GM12878 (cell line): ENCODE measurements around the gene MTTP. TPM values are rescaled to one million over a fixed set of nuclear protein-coding genes. Genes with fewer than 3 reads are reported as not detected.

Experiments
- ATAC-seq: fragments of 200-7000 bp; cut with Tn5 transposase; 3 replicates; pipeline ENCODE4 v1.9.1; 2020; ENCODE audit warnings: mild to moderate bottlenecking, moderate library complexity
- BruUV-seq: library from RNA; stranded (reverse); fragments of 400-500 nt; replicated peaks from 2 replicates; lab custom pipeline; 2021; lab: Mats Ljungman, UMichigan
- CTCF ChIA-PET: fragments of 300-600 bp; sonication (Branson Sonifier 250); formaldehyde crosslinking; extraction: SDS; loops from one replicate; lab custom pipeline; 2021; ENCODE audit warnings: inconsistent platforms; lab: Yijun Ruan, JAX
- POLR2A ChIA-PET: fragments of 350-600 bp; formaldehyde crosslinking; extraction: SDS; loops from one replicate; lab custom pipeline; 2021; ENCODE audit warnings: inconsistent platforms; lab: Charles Lee
- RAD21 ChIA-PET: fragments of 300-600 bp; sonication (Branson Sonifier 250); formaldehyde crosslinking; loops from one replicate; lab custom pipeline; 2023; ENCODE audit warnings: antibody characterized with exemption; ENCODE audit not compliant: unreplicated experiment; lab: Charles Lee
- SMC1A ChIA-PET: fragments of 300-600 bp; sonication (Branson Sonifier 250); formaldehyde crosslinking; loops from one replicate; lab custom pipeline; 2023; ENCODE audit not compliant: unreplicated experiment, uncharacterized antibody; lab: Charles Lee
- DNase-seq: peaks from one replicate; pipeline ENCODE4 v3.0.0-alpha.2; 2011; ENCODE audit warnings: low read depth, low spot score
- FAIRE-seq: peaks from 3 replicates; lab custom pipeline; 2011; peaks lifted over from hg19 to GRCh38; lab: Jason Lieb, UNC
- H2AFZ ChIP-seq: 2 replicates; pipeline ENCODE4 v1.6.0; 2011; ENCODE audit warnings: low read depth, low read length, control low read depth; ENCODE audit not compliant: control insufficient read depth
- H3K27ac ChIP-seq: 2 replicates; pipeline ENCODE4 v1.5.1; 2011; ENCODE audit warnings: control low read depth; ENCODE audit not compliant: control insufficient read depth, insufficient read depth
- H3K27me3 ChIP-seq, 2 experiments: replicated peaks in 1 of 2; 2 replicates each; pipeline versions ENCODE4 v1.6.0 to v1.6.1; 2011; ENCODE audit warnings: low read length in 1 of 2; ENCODE audit not compliant: control insufficient read depth in 2 of 2, insufficient read depth in 2 of 2
- H3K36me3 ChIP-seq, 2 experiments: 2 replicates each; pipeline ENCODE4 v1.5.1; 2011; ENCODE audit warnings: low read length in 1 of 2; ENCODE audit not compliant: control insufficient read depth in 2 of 2, insufficient read depth in 2 of 2
- H3K4me1 ChIP-seq: 2 replicates; pipeline ENCODE4 v1.6.1; 2011; ENCODE audit warnings: mild to moderate bottlenecking, low read length, moderate library complexity, mixed read lengths; ENCODE audit not compliant: control insufficient read depth, insufficient read depth
- H3K4me2 ChIP-seq: 2 replicates; pipeline ENCODE4 v1.6.0; 2011; ENCODE audit warnings: control low read depth; ENCODE audit not compliant: control insufficient read depth, insufficient read depth
- H3K4me3 ChIP-seq: fragments of 200-600 bp; sonication (generic); 2 replicates; pipeline ENCODE4 v1.5.1; 2016
- H3K79me2 ChIP-seq: 2 replicates; pipeline ENCODE4 v1.6.0; 2011; ENCODE audit warnings: low read length; ENCODE audit not compliant: control insufficient read depth, insufficient read depth
- H3K9ac ChIP-seq: 2 replicates; pipeline ENCODE4 v1.8.0; 2011; ENCODE audit warnings: low read length, control low read depth, mixed read lengths; ENCODE audit not compliant: control insufficient read depth, insufficient read depth
- H3K9me3 ChIP-seq: replicated peaks from 3 replicates; pipeline ENCODE4 v1.5.1; 2011; ENCODE audit warnings: mild to moderate bottlenecking, low read length; ENCODE audit not compliant: control insufficient read depth, insufficient read depth
- H4K20me1 ChIP-seq: 2 replicates; pipeline ENCODE4 v1.6.0; 2011; ENCODE audit not compliant: control insufficient read depth, insufficient read depth
- ATF7 ChIP-seq: fragments of 450-650 bp; IDR thresholded peaks from 2 replicates; pipeline ENCODE4 v1.6.1; 2016; ENCODE audit warnings: low read depth, mild to moderate bottlenecking
- BHLHE40 ChIP-seq, 2 experiments: fragments of 450-650 bp in 1 of 2; IDR thresholded peaks; 2 replicates each; pipeline ENCODE4 v1.6.1; 2011 to 2017; ENCODE audit warnings: low read depth in 2 of 2, borderline replicate concordance in 1 of 2, improper control_type of control experiment in 1 of 2, low read length in 1 of 2, mild to moderate bottlenecking in 1 of 2
- CBX5 ChIP-seq: sonication (generic); IDR thresholded peaks from 2 replicates; pipeline ENCODE4 v1.6.1; 2016; ENCODE audit warnings: low read depth, moderate library complexity, mild to moderate bottlenecking, inconsistent platforms
- ELK1 ChIP-seq: IDR thresholded peaks from 2 replicates; pipeline ENCODE4 v1.6.1; 2012; ENCODE audit warnings: low read depth, low read length, improper control_type of control experiment
- HDAC6 ChIP-seq: fragments of 200-600 bp; sonication (generic); IDR thresholded peaks from one replicate; pipeline ENCODE4 v1.8.0; 2017; ENCODE audit warnings: antibody characterized with exemption; ENCODE audit not compliant: unreplicated experiment
- IRF5 ChIP-seq: fragments of 450-650 bp; IDR thresholded peaks from 2 replicates; pipeline ENCODE4 v1.6.1; 2017; ENCODE audit warnings: borderline replicate concordance
- MEF2B ChIP-seq: fragments of 450-650 bp; IDR thresholded peaks from 2 replicates; pipeline ENCODE4 v1.6.1; 2018; ENCODE audit warnings: mild to moderate bottlenecking, moderate library complexity; ENCODE audit not compliant: partially characterized antibody, poor library complexity, severe bottlenecking
- MXI1 ChIP-seq: fragments of 150-350 bp; IDR thresholded peaks from 2 replicates; pipeline ENCODE4 v1.6.1; 2011; ENCODE audit warnings: low read depth, mild to moderate bottlenecking, inconsistent platforms, low read length, improper control_type of control experiment
- PAX5 ChIP-seq: IDR thresholded peaks from 2 replicates; pipeline ENCODE4 v1.6.1; 2011; ENCODE audit warnings: low read depth, low read length, borderline replicate concordance
- RBBP5 ChIP-seq: fragments of 200-600 bp; sonication (generic); conservative IDR thresholded peaks from 2 replicates; pipeline ENCODE4 v1.6.1; 2016
- RELA ChIP-seq: fragments of 450-650 bp; IDR thresholded peaks from 2 replicates; pipeline ENCODE4 v1.8.0; 2014; ENCODE audit warnings: borderline replicate concordance; ENCODE audit not compliant: partially characterized antibody
- REST ChIP-seq: IDR thresholded peaks from 2 replicates; pipeline ENCODE4 v1.6.1; 2012; ENCODE audit warnings: mild to moderate bottlenecking, low read depth, low read length
- TCF3 ChIP-seq: IDR thresholded peaks from 2 replicates; pipeline ENCODE4 v1.6.1; 2012; ENCODE audit warnings: low read depth, mild to moderate bottlenecking, low read length, borderline replicate concordance; ENCODE audit not compliant: insufficient read depth
- ZBED1 ChIP-seq: IDR thresholded peaks from 2 replicates; pipeline ENCODE4 v1.6.1; 2016; ENCODE audit warnings: borderline replicate concordance
- ZNF207 ChIP-seq: fragments of 450-650 bp; IDR thresholded peaks from 2 replicates; pipeline ENCODE4 v1.6.1; 2014; ENCODE audit warnings: antibody characterized with exemption, mild to moderate bottlenecking, borderline replicate concordance
- ZNF217 ChIP-seq: fragments of 450-650 bp; IDR thresholded peaks from 2 replicates; pipeline ENCODE4 v1.6.1; 2017; ENCODE audit warnings: antibody characterized with exemption, mild to moderate bottlenecking
- WGBS: methylation state at CpG from one replicate; pipeline ENCODE4 v1.1.6; 2016; ENCODE audit warnings: low lambda C conversion rate; ENCODE audit not compliant: insufficient replicate concordance, insufficient coverage; ENCODE audit errors: missing lambda C conversion rate; 5-methylcytosine and 5-hydroxymethylcytosine counted together
- in situ Hi-C: fragments of 300-500 bp; cut with MboI; formaldehyde crosslinking; loops from 9 replicates; pipeline ENCODE4 v1.14.3; 2018; ENCODE audit warnings: mixed read lengths
- intact Hi-C: fragments of 100-400 bp; cut with micrococcal nuclease; formaldehyde crosslinking; loops from one replicate; pipeline ENCODE4 v1.14.2; 2022; ENCODE audit not compliant: unreplicated experiment
- polyA plus RNA-seq, 11 experiments: library from polyadenylated mRNA; depleted of rRNA in 4 of 11; unstranded in 6 of 11; stranded (reverse) in 5 of 11; fragments of >200 nt; fragmentation: Nextera tagmentation in 4 of 11; fragmentation: Illumina TruSeq in 1 of 11; extraction: Ambion mirVana in 4 of 11; extraction: Trizol in 1 of 11; gene quantifications; 1 replicate in 1 of 11; 2 replicates in 10 of 11; pipeline versions ENCODE4 v1.2.1 to v1.2.3, GENCODE V29; 2011 to 2016; ENCODE audit warnings: inconsistent platforms in 2 of 11, missing spikeins in 2 of 11, low read depth in 1 of 11
- total RNA-seq, 4 experiments: library from RNA; depleted of rRNA in 3 of 4; stranded (reverse); fragments of >200 nt in 3 of 4; fragmentation: Illumina TruSeq in 1 of 4; extraction: Trizol in 1 of 4; gene quantifications; 2 replicates each; pipeline versions ENCODE4 v1.2.1 to v1.2.3, GENCODE V29; 2013 to 2021
- TF ChIP-seq, protein P1 (sequence below): fragments of 450-650 bp; IDR thresholded peaks from 2 replicates; pipeline ENCODE4 v1.6.1; 2017; ENCODE audit warnings: low read depth, mild to moderate bottlenecking, moderate library complexity

Gene MTTP
- total and polyA plus RNA-seq, 10 of the 15 experiments (the other 5 are each of a cell fraction or from before 2014, with no cell fraction given), result 0.08 to 2.2 (median 0.21) TPM; not detected in 1

- CTCF ChIA-PET, result interaction anchor here (0.6 to 1.8 kb wide), 2 partner anchors 23 to 56 kb away, joined by 3 to 8 read pairs; no protein-coding TSS in a partner anchor
- no TSS peak for BruUV-seq
- Histone ChIP-seq H3K9me3 (no peaks in the 10 kb centered on the region), H4K20me1 (no peaks in the 10 kb centered on the region), H2AFZ (no peak overlapping the region), H3K4me3 (no peak overlapping the region), H3K36me3 (no peaks in the 10 kb centered on the region)
- POLR2A ChIA-PET, result no interaction called here
- in situ Hi-C loops, result no loop called here
- TF ChIP-seq ZBED1 (no peak), TCF3 (no peak), REST (no peak), MEF2B (no peak), CBX5 (no peak), ATF7 (no peak), RBBP5 (no peak), HDAC6 (no peak), ZNF217 (no peak), ZNF207 (no peak), PAX5 (no peak), BHLHE40 (IDR thresholded peaks at IDR 0.05; ENCODE audit: borderline replicate concordance in 1 of 2, low read depth in 2 of 2, low read length in 1 of 2) (no peak), IRF5 (no peak), ELK1 (no peak), RELA (no peak), MXI1 (no peak)
- TF ChIP-seq, protein P1, sequence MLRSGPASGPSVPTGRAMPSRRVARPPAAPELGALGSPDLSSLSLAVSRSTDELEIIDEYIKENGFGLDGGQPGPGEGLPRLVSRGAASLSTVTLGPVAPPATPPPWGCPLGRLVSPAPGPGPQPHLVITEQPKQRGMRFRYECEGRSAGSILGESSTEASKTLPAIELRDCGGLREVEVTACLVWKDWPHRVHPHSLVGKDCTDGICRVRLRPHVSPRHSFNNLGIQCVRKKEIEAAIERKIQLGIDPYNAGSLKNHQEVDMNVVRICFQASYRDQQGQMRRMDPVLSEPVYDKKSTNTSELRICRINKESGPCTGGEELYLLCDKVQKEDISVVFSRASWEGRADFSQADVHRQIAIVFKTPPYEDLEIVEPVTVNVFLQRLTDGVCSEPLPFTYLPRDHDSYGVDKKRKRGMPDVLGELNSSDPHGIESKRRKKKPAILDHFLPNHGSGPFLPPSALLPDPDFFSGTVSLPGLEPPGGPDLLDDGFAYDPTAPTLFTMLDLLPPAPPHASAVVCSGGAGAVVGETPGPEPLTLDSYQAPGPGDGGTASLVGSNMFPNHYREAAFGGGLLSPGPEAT, result no peak
- TF ChIP-seq, all 136 proteins: peak for 0
- H3K4me2 ChIP-seq, result no peak overlapping the region
- no peak overlapping the region for H3K9ac ChIP-seq
- no peak for FAIRE-seq
- no peaks in the 10 kb centered on the region for H3K27me3 ChIP-seq
- WGBS, result 69% methylated on average over 3 of the region's 3 CpGs
- H3K27ac ChIP-seq, result no peak overlapping the region
- no peak for ATAC-seq
- ChIA-PET RAD21 (no interaction called here), SMC1A (interaction anchor here (1.8 kb wide), 1 partner anchor 23 kb away, joined by 7 read pairs; no protein-coding TSS in a partner anchor)
- no peak for DNase-seq
- H3K4me1 ChIP-seq, result no peaks in the 10 kb centered on the region
- no peaks in the 10 kb centered on the region for H3K79me2 ChIP-seq
- intact Hi-C loops, result no loop called here
These were observed 17.1 kb downstream of the MTTP start for GRCh38 chr4:99591757-99592156.
